HG03520 (cell line): ENCODE data around the gene ROR1.

Experiments used
- ATAC-seq: cut with Tn5 transposase; IDR thresholded peaks from one replicate; pipeline ENCODE4 v1.9.1; 2021; ENCODE audit warnings: mild to moderate bottlenecking, moderate library complexity; ENCODE audit not compliant: unreplicated experiment

Gene ROR1

DNA sequence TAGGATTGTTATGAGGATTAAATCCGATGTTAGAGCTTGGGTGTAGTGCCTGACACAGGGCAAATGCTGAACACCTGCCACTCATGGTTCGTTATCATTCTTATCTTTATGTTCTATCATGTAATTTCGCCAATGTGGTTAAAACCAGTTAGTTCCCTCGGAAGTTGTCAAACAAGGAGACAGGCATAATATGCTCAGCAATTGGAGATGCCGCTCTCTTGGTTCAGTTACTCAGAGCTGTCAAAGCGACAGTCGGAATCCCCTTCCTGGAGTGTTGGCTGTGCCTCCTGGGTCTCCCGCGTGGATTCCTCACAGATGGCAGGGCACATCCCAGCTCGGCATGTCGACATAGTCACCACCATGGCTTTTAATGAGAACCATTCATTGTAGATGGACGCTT is 192.2 kb downstream of the ROR1 start:
- ATAC-seq, result no peak

DNA sequence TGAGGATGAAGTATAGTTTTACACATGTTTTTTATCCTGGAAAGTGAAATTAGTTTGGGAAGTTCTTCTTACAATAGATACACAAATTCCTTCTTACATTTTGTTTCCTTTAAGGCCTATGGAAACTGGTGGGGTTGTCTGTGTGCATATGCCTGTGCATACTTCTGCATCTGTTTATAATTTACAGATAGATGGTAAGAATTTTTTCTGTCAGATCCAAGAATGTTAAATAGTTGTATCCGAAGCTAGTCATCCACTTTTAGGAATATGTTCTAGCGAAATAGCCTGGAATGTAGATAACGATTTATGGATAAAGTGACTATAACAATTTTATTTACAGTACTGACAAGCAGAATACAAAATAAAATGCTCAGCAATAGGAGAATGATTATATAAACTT is 194.1 kb downstream of the ROR1 start:
- ATAC-seq, result no peak

DNA sequence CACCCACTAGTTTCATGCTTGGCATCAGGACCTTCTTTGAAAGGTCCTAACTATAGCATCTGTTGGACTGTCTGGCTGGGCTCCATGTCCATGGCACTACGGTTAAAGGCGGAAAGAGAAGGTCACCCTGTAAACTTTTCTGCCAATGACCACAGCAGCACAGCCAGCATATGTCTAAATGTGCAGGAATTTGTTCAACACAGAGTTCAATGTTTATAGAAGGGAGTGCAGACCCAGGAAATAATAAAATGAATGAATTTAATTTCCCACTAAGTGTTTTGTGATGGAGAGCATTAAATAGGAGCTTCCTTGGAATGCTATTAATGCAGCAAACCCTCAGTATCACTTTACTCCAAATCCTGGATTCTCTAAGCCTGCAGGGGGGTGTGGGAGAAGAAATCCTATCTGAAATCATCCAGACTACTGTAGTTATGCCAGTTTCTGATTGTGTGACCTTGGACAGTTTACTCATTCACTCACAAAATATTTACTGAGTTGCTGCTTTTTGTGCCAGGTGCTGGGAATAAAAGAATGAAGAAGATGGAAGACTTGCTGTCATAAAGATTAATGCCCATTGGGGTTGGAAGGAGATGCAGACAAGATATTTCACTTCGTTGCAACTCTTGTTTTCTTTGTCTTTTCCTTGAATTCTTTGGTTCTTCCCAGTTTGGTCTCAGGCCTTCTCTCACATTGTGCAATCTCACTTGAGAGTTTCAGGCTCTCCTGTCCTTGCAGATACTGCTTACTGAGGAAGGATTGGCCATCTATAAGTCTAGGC is 195.0 kb downstream of the ROR1 start:
- ATAC-seq, result no peak

DNA sequence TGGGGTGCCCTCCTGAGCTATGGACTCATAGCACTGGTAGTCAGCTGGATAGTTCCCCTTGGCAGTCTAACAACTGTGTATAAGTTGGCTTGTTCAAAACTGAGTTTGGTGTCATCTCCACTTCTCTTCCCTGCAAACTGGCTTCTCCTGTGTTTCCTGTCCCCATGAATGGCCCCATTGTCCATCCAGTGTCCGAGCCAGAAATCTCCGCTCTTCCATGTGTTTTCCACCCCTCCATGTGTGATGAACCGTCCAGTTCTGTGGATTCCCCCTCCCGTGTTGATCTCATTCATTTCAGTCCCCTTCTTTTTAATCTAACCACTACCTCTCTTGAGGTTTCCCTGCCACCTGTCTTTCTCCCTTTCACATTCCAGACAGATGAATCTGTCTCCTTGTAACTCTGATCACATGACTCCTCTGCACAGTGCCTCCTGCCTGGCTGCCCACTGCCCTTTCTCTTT is 195.7 kb downstream of the ROR1 start:
- ATAC-seq, result no peak

DNA sequence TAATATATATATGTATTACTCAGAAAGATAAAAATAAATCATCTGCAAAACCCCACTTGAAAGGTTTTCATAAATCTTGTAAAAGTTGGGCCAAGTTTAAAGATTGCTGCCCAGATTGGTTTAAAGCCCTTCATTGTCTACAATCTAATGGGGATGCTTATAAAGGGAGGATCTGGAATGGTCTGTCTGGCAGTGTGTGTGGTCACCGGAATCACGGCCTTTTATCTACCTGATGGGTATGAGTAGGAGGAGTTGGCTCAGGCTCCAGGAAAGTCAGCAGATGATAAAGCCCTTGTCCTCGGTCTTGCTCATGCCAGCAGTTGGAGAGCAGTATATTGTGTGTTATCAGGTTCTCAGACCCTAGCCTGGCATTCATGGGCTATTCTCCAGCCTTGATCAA is 197.7 kb downstream of the ROR1 start:
- no peak for ATAC-seq

DNA sequence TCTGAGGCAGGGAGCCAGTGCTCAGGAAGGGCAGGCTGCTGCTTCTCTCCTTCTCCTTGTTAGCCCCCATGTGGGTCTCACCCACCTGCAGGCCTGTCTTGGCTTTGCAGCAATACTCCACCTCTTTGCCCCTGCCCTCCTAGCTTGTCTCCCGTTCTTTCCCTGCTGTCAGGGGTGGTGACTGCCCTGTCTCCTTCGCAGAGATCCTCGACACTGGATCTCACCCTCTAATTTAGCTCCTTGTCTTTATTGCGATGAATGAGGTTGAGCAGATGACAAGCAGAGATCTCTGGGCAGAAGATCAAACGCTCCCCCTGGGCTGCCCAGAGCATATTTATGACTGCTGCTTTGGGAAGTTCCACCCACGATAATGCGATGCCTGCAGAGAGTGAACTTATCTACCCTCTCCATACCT is 199.2 kb downstream of the ROR1 start:
- no peak for ATAC-seq

DNA sequence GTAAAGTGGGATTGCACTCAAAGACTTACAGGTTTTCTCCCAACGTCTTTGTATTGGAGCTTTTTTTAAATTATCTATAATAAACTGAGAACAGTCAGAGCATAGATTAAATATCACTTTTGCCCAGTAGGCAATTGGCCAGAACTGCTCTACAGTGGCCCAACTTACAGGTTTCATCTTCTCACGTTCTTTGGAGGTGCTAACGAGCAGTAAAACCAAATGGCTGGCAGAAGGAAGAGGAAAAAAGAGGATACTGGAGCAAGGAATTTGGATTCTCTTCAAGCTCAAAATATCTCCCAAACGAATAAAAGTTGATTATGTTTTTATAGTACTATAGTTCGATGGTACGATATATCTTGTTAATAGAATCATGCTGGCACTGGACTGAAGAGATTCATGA is 201.1 kb downstream of the ROR1 start:
- ATAC-seq, result no peak

DNA sequence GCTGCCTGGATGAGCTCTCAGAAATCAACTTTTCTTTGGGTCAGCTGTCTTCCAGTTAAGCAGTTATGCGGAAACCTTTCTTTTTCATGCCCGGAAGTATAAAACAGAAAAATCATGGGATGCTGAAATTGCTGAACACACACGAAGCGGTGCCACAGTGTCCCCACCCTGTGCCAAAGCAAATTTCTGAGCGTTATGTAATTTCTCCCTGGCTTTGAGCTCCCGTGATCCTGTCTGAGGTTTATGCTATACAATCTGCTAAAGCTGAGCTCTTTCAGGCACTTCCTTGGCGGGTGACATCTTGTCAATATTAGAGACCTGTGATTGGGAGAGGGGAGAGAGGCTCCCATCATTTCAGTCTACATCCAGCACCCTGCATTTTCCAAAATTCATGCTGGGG is 201.7 kb downstream of the ROR1 start:
- no peak for ATAC-seq

DNA sequence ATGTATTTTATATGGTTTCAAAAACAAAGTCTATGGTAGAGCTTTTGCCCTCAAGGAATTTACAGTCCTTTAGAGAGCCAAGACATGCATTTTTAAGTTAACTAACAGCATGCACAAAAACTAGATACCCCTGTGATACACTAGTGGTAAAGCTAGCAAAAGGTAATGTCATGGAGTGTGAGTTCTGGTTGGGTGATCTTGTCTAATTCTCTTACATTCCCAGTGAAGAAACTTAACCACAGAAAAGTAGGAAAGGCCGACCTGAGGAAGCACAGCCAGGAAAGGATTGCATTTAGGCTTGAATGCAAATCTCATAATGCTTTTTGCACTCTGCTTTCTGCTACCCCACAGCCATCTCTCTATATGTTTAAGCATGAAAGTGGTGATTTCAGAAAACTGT is 202.2 kb downstream of the ROR1 start:
- ATAC-seq, result no peak

DNA sequence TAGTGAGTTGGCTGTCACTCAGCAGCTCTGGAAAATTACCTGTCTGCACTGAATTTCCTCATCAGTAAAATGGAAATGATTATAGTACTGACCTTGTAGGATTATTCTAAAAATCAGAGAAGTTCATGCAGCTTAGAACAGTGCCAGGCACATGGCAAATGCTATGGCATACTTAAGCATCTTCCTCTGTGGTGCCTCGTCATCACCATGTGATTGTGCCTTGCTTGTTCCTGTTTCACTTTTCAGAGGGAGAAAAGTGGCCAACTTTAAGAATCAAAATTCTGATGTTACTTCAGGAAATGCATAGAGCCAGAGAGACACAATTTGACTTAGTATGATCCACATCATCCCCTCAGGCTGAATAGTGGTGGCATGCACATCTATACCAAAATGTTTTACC is 203.6 kb downstream of the ROR1 start:
- no peak for ATAC-seq

DNA sequence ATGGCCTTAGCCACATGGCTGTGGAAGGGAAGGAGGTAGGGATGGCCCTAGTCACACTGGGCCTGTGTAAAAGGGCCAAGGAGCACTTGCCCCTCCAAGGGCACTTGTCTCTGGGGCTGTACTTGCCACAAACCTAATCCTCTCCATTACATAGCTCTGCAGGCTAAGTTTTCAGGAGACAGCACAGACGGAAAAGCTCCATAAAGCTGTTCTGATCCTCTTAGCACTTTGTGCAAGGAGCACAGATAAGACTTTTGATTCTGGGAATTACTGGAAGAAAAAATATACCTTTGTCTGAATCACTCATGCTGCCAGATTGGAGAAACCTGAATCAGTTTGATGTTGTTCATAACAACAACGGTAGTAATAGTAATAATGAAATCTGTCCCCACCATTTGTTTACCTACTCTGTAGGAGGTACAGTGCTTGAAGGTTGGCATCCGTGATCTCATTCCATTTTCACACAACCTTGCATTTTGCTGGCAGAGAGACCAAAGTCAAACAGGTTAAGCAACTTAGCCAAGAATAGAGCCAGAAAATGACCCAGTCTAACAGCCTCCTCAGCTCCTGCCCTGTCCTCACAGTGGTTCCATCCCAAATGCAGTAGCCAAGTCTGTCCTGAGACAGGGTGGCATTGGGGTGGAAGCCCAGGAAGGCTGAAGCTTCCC is 207.1 kb downstream of the ROR1 start:
- ATAC-seq, result no peak

DNA sequence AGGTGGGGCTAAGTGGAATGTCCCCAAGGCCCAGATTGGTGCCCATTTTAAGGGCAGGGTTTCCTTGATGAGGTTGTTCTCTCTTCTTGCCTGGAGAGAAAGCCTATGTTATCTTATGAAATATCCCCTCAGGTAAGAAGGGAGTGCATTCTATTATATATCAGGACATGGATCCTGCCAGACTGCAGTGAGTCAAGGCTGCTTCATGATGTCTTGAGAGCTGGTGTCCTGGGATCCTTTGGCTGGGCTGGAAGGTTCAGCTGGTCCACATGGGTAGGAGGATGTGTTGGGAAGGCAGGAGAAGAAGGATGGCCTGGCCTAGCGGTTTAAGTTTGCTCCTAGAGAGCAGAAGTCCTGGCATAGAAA is 207.6 kb downstream of the ROR1 start:
- ATAC-seq, result no peak

DNA sequence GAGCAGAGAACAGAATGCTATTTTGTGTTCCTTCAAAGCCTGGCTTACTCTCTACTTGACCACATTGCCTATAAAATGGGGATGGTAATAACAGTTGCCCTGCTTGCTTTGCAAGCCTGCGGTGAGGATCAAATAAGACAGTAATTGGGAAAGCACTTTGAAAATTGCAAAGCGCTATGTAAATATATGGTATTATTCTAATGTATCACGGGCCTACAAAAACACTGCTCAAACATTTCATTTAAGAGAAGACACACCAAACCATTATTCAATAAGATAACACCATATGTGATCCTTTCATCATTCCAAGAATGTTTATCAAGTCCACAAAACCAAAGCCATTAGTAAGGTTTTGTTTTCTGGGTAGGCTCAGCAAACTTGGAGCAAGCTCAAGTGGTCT is 208.4 kb downstream of the ROR1 start:
- no peak for ATAC-seq

DNA sequence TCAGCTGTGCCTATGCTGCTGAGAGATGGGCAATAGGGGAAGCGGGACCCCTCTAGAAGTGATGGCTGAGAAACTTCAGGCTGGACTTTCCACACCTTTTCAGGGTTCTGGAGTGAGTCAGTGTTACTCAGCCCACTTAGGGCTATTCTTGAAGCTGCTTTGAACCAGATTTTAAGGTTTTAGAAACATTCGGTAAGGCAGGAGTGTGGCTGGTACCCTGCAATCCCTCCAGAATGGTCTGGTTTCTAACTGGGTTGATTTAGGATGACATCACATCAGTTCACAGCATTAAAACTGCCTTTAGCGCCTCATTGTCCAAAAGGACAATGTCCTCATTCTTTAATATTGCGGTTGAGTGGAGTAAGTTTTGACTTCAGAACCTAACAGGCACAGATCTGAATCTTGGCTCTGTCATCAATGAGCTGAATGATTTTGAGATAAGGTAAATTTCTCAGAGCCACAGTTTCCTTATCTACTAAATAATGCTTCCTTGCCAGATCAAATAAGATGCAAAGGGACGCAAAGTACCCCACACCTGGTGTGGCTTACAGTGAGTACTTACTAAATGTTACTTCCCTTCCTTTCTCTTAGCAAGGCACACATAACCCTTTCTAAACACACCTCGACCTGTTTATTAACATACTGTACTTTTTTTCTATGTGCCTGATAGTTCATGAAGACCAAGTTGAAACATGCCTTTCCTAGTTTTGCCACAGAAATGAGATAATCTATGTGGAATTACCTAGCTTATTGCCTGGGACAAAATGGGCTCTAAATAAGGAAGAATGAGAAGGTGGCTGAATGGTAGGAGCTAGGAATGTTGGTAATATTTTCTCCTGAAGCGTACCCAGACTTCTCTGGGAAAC is 209.8 kb downstream of the ROR1 start:
- no peak for ATAC-seq

DNA sequence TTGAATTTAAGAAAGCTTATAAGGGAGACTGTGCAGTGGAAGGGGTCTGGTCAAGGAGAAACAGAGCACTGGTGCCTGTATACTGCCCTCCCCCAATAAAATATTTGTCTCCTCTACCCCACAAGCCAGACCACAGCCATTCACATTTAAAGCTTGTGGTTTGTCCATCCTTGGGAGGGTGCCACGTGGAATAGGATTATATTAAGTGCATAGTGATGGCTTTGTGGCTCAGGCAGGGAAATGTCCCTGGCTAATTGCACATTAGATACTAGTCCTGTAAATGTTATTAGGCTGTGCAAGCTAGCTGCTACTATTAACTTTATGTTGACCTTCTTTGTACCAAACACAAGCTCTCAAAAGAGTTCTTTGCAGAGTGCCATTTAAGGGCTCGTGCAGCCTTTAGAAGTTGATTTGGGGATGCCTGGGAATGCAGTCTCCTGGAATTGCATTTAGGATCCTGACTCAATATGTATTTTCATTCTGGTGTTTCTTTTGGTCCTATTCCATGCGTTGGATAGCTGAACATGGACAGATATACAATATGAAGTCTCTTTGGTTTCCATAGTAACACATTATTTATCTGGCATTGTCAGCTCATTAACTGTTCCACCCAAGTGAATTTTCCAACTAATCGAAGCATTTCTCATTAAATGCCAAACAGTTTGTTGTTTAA is 210.6 kb downstream of the ROR1 start:
- ATAC-seq, result no peak

DNA sequence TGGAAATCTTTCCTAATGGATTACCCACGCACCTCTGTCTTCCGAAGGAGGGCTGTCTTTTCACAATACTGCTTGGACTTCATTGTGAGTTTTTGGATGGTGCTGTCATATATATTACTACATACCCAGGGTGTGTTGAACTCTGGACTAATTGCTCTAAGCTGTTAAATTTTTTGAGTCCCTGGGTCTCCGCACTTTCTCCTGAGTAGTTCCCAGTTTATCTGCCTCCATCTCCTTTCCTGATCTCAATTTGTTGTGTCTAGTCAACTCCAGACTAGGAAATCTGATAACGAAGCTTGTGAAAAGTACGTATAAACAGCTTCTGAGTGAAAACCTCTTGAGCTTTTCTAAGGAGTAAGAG is 211.1 kb downstream of the ROR1 start:
- no peak for ATAC-seq

DNA sequence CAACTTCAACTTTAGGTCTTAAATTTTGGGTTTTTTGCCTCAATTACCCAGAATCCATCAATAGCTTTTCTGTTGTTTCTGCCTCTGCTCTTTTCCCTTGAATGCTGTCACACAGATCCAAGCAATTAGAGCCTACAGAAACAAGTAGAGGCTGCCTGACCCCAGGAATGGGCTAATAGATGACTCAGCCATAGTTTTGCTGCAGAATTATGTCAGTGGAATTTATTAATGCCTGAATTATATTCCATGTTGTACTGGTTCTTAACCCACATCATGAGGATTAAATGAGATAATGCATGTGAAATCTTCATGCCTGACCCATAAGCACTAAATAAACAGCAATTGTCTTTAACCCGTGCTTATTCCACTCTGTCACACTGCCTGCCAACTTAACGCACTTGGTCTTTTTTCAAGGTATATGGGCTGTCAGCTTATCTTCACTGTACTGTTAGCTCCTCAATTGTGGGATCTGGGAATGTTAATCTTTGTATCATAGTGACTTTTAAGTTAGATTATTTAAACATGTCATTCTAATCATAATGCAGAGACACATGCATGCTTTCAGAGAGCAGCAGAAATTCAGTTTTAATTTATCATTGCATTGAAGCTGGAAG is 213.3 kb downstream of the ROR1 start:
- ATAC-seq, result no peak

DNA sequence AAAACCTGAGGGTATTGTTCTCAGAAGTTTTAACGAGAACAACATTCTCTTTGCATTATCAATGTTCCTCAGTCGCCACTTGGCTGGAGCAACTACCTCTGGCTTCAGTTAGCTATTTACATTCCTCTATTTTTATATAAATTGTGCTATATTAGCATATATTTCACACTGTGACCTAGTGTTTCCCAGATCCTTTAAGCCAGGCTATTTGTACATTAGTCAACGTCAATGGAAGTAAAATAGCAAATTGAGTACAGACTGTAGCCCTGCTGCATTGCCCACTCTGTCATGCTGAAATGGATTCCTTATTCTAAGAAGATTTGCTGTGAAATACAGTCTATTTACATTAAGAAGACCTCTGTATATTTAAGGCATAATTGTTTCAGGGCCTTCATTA is 213.8 kb downstream of the ROR1 start:
- ATAC-seq, result no peak

DNA sequence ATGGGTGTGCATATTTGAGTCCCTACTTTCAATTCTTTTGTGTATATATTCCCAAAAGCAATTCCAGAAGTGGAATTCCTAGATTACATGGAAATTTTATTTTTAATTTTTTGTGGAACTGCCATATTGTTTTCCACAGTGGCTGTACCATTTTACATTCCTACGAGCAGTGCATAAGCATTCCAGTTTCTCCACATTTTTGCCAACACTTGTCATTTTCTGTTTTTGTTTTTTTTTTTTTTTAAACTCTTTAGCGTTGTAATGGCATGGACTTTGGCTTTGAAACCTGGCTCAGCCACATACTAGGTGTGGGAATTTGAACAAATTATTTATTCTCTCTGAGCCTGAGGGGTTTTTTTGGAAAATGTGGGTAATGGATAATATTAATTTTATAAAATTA is 215.1 kb downstream of the ROR1 start:
- no peak for ATAC-seq

DNA sequence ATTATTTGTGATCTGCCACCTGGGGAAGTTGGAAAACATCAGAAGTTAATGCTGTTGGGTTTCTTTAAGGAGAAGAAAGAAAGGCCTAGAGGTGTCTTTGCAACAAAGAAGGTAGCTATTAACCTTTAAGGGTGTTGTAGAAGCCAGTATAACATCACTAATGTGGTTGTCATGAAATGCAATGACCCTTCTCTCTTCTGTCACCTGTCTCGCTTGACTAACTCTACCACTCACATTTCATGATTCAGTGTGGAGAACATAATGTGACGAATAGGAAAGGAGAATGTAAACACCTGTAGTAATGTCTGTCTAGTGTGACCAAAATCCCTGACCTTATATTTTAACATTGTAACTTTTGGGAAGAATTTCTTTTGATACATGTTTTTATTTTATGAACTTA is 217.9 kb downstream of the ROR1 start:
- no peak for ATAC-seq

DNA sequence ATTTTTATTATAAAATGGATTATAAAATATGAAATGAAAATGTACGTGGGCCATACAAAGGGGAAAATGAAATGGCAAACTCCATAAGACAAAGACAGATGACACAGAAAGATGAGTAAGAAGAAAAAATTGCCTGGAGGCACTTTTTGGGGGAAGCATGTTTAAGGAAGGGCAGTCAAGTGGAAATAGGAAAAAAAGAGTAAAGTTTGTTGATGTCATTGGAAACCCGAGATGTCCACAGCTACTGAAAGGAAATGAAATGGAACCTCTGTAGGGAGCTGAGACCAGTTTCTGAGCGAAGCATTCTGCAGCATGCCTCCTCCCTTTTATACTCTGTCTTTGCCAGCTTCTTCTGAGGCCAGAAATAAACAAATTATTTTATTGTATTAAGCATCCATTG is 226.2 kb downstream of the ROR1 start:
- ATAC-seq, result no peak
